Mammary epithelial cell (primary cell): ENCODE measurements around the gene CCNL2.

ENCODE experiments used
- CTCF ChIP-seq, 2 donors: IDR thresholded peaks in 1 of 2; conservative IDR thresholded peaks in 1 of 2; 2 replicates each; pipeline ENCODE4 v1.5.1; 2011 to 2012; ENCODE audit warnings: inconsistent platforms in 2 of 2, low read length in 2 of 2, mild to moderate bottlenecking in 2 of 2, control low read depth in 1 of 2, low read depth in 1 of 2; ENCODE audit not compliant: insufficient read depth in 1 of 2; ENCODE audit errors: extremely low read depth in 1 of 2
- EZH2 ChIP-seq: IDR thresholded peaks from 2 replicates; pipeline ENCODE4 v1.6.1; 2012; ENCODE audit warnings: low read length, inconsistent platforms, borderline replicate concordance

GRCh38 chr1:1390675-1391074 lies 8.5 kb downstream of the CCNL2 start:
- no peak for TF ChIP-seq EZH2
- no peak for TF ChIP-seq CTCF (conservative IDR thresholded peaks at IDR 0.05 in 1 of 2, IDR thresholded peaks at IDR 0.05 in 1 of 2; ENCODE audit: extremely low read depth in 1 of 2, insufficient read depth in 1 of 2, low read depth in 1 of 2, low read length in 2 of 2)
